Sigmoid colon (tissue), 4 donors: Measurements from ENCODE around the gene FBXO5.

Experiments
- POLR2AphosphoS5 ChIP-seq, 4 donors: sonication (generic); formaldehyde crosslinking; IDR thresholded peaks; one replicate each; pipeline ENCODE4 v1.6.1; 2017; ENCODE audit warnings: antibody characterized with exemption in 4 of 4
- TF ChIP-seq, protein P1 (sequence below), 4 experiments: fragments of 450-650 bp in 3 of 4; fragments of 200-600 bp in 1 of 4; IDR thresholded peaks; one replicate each; pipeline ENCODE4 v1.5.1; 2016 to 2019; ENCODE audit warnings: antibody characterized with exemption in 4 of 4, mild to moderate bottlenecking in 3 of 4, moderate library complexity in 2 of 4

DNA sequence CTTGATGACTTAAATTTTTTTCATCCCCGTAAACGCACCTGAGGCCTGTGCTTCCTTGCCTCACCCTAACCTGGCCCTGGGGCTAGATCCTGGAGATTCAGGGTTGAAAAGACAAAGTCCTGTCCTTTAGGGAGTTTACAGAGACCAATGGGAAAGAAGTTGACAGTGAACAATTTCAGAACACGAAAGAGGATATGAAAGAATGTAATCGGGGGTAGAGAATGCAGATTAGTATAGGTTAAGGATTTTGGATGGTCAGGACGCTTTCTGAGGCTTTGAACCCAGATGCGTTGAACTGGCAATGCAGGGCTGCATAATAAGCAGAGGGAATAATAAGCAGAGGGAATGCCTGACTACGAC is 1.7 kb upstream of the FBXO5 start:
- TF ChIP-seq, protein P1, sequence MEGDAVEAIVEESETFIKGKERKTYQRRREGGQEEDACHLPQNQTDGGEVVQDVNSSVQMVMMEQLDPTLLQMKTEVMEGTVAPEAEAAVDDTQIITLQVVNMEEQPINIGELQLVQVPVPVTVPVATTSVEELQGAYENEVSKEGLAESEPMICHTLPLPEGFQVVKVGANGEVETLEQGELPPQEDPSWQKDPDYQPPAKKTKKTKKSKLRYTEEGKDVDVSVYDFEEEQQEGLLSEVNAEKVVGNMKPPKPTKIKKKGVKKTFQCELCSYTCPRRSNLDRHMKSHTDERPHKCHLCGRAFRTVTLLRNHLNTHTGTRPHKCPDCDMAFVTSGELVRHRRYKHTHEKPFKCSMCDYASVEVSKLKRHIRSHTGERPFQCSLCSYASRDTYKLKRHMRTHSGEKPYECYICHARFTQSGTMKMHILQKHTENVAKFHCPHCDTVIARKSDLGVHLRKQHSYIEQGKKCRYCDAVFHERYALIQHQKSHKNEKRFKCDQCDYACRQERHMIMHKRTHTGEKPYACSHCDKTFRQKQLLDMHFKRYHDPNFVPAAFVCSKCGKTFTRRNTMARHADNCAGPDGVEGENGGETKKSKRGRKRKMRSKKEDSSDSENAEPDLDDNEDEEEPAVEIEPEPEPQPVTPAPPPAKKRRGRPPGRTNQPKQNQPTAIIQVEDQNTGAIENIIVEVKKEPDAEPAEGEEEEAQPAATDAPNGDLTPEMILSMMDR (IDR thresholded peaks at IDR 0.05) = no peak
- no peak for TF ChIP-seq POLR2AphosphoS5 (IDR thresholded peaks at IDR 0.05)
